Mesenchymal stem cell (in vitro differentiated cells and primary cell): ENCODE measurements around the gene ZBTB7C.
A peak's percentile ranks its signal among the peaks of the same experiment; 100 is the strongest.

Source experiments
- DNase-seq: peaks from one replicate; pipeline ENCODE4 v3.0.0-alpha.2; 2013
- H2AFZ ChIP-seq: one replicate; pipeline ENCODE4 v1.6.1; 2013; ENCODE audit warnings: low read depth, mild to moderate bottlenecking, control low read depth, inconsistent platforms, low read length, moderate library complexity
- H2AK5ac ChIP-seq: 2 replicates; pipeline ENCODE4 v1.6.1; 2013; ENCODE audit warnings: low read length, moderate library complexity, mild to moderate bottlenecking, inconsistent platforms; ENCODE audit not compliant: severe bottlenecking
- H2BK120ac ChIP-seq: one replicate; pipeline ENCODE4 v1.6.1; 2013; ENCODE audit warnings: low read depth, mild to moderate bottlenecking, inconsistent platforms, low read length, moderate library complexity
- H2BK12ac ChIP-seq, 2 experiments: one replicate each; pipeline ENCODE4 v1.6.1; 2013; ENCODE audit warnings: inconsistent platforms in 2 of 2, low read length in 2 of 2, mild to moderate bottlenecking in 2 of 2, moderate library complexity in 2 of 2, control low read depth in 1 of 2
- H2BK15ac ChIP-seq: one replicate; pipeline ENCODE4 v1.6.1; 2013; ENCODE audit warnings: mild to moderate bottlenecking, low read depth, inconsistent platforms; ENCODE audit not compliant: poor library complexity, severe bottlenecking
- H2BK5ac ChIP-seq: 2 replicates; pipeline ENCODE4 v1.6.1; 2013; ENCODE audit warnings: low read depth, mild to moderate bottlenecking, low read length, control low read depth, inconsistent platforms; ENCODE audit not compliant: poor library complexity, severe bottlenecking
- H3K14ac ChIP-seq, 2 experiments: one replicate each; pipeline ENCODE4 v1.6.1; 2013; ENCODE audit warnings: inconsistent platforms in 2 of 2, low read length in 2 of 2, control low read depth in 1 of 2, mild to moderate bottlenecking in 1 of 2, moderate library complexity in 1 of 2
- H3K18ac ChIP-seq, 2 experiments: one replicate each; pipeline ENCODE4 v1.6.1; 2013; ENCODE audit warnings: inconsistent platforms in 2 of 2, low read length in 2 of 2, control low read depth in 1 of 2, low read depth in 1 of 2, mild to moderate bottlenecking in 1 of 2
- H3K23ac ChIP-seq, 2 experiments: one replicate each; pipeline ENCODE4 v1.6.1; 2013; ENCODE audit warnings: inconsistent platforms in 2 of 2, low read length in 2 of 2, mild to moderate bottlenecking in 2 of 2, moderate library complexity in 2 of 2, control low read depth in 1 of 2
- H3K27ac ChIP-seq: 2 replicates; pipeline ENCODE4 v1.5.1; 2013; ENCODE audit warnings: mild to moderate bottlenecking, moderate library complexity, low read length, control low read depth, inconsistent platforms; ENCODE audit not compliant: poor library complexity, severe bottlenecking
- H3K27me3 ChIP-seq, 2 experiments: 2 replicates each; pipeline versions ENCODE4 v1.6.1 to v1.7.0; 2013; ENCODE audit warnings: low read length in 2 of 2, mild to moderate bottlenecking in 2 of 2, moderate library complexity in 2 of 2, control low read depth in 1 of 2, inconsistent platforms in 1 of 2; ENCODE audit not compliant: control insufficient read depth in 1 of 2, insufficient read depth in 1 of 2
- H3K36me3 ChIP-seq, 2 experiments: 2 replicates each; pipeline versions ENCODE4 v1.6.1 to v1.7.0; 2013; ENCODE audit warnings: low read length in 2 of 2, control low read depth in 1 of 2, inconsistent platforms in 1 of 2, low read depth in 1 of 2, mild to moderate bottlenecking in 1 of 2; ENCODE audit not compliant: insufficient read depth in 2 of 2, control insufficient read depth in 1 of 2
- H3K4ac ChIP-seq, 2 experiments: one replicate each; pipeline ENCODE4 v1.6.1; 2013; ENCODE audit warnings: inconsistent platforms in 2 of 2, low read length in 2 of 2, mild to moderate bottlenecking in 2 of 2, moderate library complexity in 2 of 2, control low read depth in 1 of 2, low read depth in 1 of 2
- H3K4me1 ChIP-seq: 2 replicates; pipeline ENCODE4 v1.6.1; 2013; ENCODE audit warnings: low read depth, low read length, control low read depth; ENCODE audit not compliant: control insufficient read depth, insufficient read depth
- H3K4me2 ChIP-seq: 2 replicates; pipeline ENCODE4 v1.6.1; 2013; ENCODE audit warnings: low read length, mild to moderate bottlenecking, inconsistent platforms; ENCODE audit not compliant: poor library complexity, severe bottlenecking
- H3K4me3 ChIP-seq, 2 experiments: 2 replicates each; pipeline versions ENCODE4 v1.5.1 to v1.7.0; 2013; ENCODE audit warnings: low read length in 2 of 2, mild to moderate bottlenecking in 2 of 2, control low read depth in 1 of 2, low read depth in 1 of 2; ENCODE audit not compliant: insufficient read depth in 1 of 2
- H3K79me1 ChIP-seq: replicated peaks from 2 replicates; pipeline ENCODE4 v1.6.1; 2013; ENCODE audit warnings: mild to moderate bottlenecking, control low read depth, low read length, inconsistent platforms; ENCODE audit not compliant: poor library complexity, severe bottlenecking
- H3K9ac ChIP-seq: 2 replicates; pipeline ENCODE4 v1.7.0; 2013; ENCODE audit warnings: mild to moderate bottlenecking, low read length, moderate library complexity
- H3K9me3 ChIP-seq: 2 replicates; pipeline ENCODE4 v1.7.0; 2013; ENCODE audit warnings: mild to moderate bottlenecking, low read length; ENCODE audit not compliant: control insufficient read depth
- H4K8ac ChIP-seq: one replicate; pipeline ENCODE4 v1.6.1; 2013; ENCODE audit warnings: inconsistent platforms, mild to moderate bottlenecking, low read length, moderate library complexity
- H4K91ac ChIP-seq: one replicate; pipeline ENCODE4 v1.6.1; 2013; ENCODE audit warnings: mild to moderate bottlenecking, low read length, inconsistent platforms
- WGBS: methylation state at CpG from one replicate; pipeline ENCODE4 v1.1.7; 2013; ENCODE audit warnings: mixed read lengths; 5-methylcytosine and 5-hydroxymethylcytosine counted together

The ZBTB7C gene

DNA sequence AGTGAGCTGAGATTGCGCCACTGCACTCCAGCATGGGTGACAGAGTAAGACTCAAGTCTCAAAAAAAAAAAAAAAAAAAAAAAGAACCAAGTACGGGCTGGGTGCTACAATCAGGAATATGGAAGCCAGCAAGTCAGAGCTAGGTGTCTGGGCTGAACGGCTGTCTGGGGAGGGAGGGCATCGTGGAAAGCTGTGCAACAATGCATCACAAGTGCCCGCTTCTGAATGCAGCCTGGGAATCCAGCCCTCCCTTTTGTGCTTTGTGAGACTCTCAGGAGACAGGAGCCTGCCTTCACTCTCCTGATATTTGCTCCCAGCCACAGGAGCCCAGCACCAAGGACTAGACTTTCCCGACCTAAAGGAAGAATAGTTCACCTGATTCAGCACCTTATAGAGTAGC is 353.8 kb downstream of the ZBTB7C start:
- no peak overlapping the region for H4K91ac ChIP-seq
- DNase-seq = no peak
- no peak overlapping the region for H2BK120ac ChIP-seq
- no peak overlapping the region for H3K4ac ChIP-seq
- no peak overlapping the region for H3K27ac ChIP-seq
- WGBS = 84% methylated on average over 6 of the region's 6 CpGs
- H4K8ac ChIP-seq = no peak overlapping the region
- no peak overlapping the region for H2BK5ac ChIP-seq
- no peak overlapping the region for H2AK5ac ChIP-seq
- no peak overlapping the region for H3K4me2 ChIP-seq
- no peaks in the 10 kb centered on the region for H3K79me1 ChIP-seq
- peaks cover 1% of the 10 kb centered on the region for H3K4me1 ChIP-seq
- H3K27me3 ChIP-seq = peaks cover 28 to 71% of the 10 kb centered on the region in 2 experiments
- H2BK15ac ChIP-seq = no peak overlapping the region
- no peak overlapping the region for H3K4me3 ChIP-seq
- H3K36me3 ChIP-seq = no peaks in the 10 kb centered on the region
- no peaks in the 10 kb centered on the region for H3K9me3 ChIP-seq
- H2BK12ac ChIP-seq = no peak overlapping the region
- H3K14ac ChIP-seq = no peak overlapping the region
- H2AFZ ChIP-seq = no peak overlapping the region
- no peak overlapping the region for H3K18ac ChIP-seq
- H3K23ac ChIP-seq = no peak overlapping the region
- H3K9ac ChIP-seq = no peak overlapping the region

DNA sequence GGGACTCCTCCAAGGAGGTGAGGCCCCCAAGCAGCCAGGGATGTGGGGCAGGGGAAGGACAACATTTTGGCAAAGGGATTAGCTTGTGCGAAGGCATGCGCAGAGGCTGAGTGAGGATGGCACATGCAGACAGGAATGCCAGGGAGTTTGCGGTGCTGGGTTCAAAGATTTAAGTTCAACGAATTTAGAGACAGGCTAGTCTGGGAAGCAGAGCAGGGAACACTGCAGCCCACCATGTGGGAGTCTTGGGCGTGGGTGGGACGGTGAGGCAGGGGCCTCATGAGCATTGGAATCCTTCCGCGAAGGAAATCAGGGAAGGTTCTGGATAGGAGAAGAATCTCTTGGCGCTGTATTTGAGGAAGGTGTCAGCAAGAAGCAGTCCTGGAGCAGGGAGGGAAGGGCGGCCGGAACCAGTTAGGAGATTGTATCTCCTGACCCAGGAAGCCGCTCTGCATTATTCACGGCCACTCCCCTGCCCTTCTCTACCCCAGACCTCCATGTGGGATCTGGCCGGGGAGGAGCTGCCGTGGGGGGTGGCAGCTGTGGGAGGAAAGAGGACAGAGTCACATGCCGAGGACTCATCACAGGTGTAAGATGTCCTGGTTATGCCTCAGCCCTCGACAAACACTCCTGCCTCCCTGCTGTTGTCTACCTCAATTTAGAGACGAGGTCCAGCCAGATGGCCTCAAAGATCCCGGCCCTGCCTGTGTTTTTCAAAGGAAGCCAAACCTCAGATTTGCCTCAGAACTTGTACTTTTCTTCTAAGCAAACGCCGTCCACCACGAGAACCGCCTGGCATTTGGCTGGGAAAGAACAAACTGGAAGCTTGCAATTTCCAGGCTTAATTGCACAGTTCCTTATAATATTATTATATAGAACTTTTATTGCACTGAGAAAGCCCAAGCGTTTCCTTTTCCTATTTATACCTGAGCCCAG is 355.0 kb downstream of the ZBTB7C start:
- Histone ChIP-seq H3K4me2 (no peak overlapping the region), H2BK12ac (no peak overlapping the region), H3K4me1 (no peaks in the 10 kb centered on the region), H3K9ac (no peak overlapping the region), H3K27me3 (peaks cover 38 to 71% of the 10 kb centered on the region in 2 experiments), H3K18ac (no peak overlapping the region), H2AK5ac (no peak overlapping the region), H3K36me3 (no peaks in the 10 kb centered on the region), H3K9me3 (no peaks in the 10 kb centered on the region), H3K4ac (no peak overlapping the region), H4K91ac (no peak overlapping the region), H2BK15ac (no peak overlapping the region), H4K8ac (no peak overlapping the region), H2BK5ac (no peak overlapping the region), H3K27ac (no peak overlapping the region), H3K4me3 (no peak overlapping the region), H3K79me1 (no peaks in the 10 kb centered on the region), H3K23ac (peak overlapping the region in 1 of 2 experiments; percentile 36), H2BK120ac (no peak overlapping the region), H2AFZ (no peak overlapping the region), H3K14ac (peak overlapping the region in 1 of 2 experiments; percentile 26)
- DNase-seq = no peak
- WGBS = 73% methylated on average over 19 of the region's 24 CpGs

DNA sequence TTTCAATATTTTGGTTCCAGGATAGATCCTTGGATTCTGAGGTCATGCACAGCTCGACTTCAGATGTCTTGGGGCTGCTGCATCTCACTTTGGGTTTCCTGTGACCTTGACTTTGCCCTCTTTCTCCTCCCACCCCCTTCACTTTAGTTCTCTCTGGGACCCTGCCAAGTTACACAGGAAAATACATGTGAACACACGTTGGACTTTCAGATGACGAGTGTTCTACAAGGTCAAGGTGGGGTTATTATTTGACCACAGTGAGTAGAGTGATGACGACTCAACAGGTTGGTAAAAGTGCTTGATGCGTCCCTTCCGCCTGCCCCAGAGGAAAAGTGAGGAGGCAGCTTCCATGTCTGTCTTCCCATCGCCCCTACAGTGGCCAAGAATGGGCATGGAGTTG is 356.3 kb downstream of the ZBTB7C start:
- H3K27me3 ChIP-seq = peaks cover 49 to 72% of the 10 kb centered on the region in 2 experiments
- no peak overlapping the region for H4K91ac ChIP-seq
- H4K8ac ChIP-seq = no peak overlapping the region
- H3K4me3 ChIP-seq = no peak overlapping the region
- H2BK15ac ChIP-seq = no peak overlapping the region
- H3K18ac ChIP-seq = no peak overlapping the region
- no peak for DNase-seq
- H2BK12ac ChIP-seq = no peak overlapping the region
- no peak overlapping the region for H2AFZ ChIP-seq
- H2AK5ac ChIP-seq = no peak overlapping the region
- H3K14ac ChIP-seq = no peak overlapping the region
- H3K27ac ChIP-seq = no peak overlapping the region
- H3K9ac ChIP-seq = no peak overlapping the region
- no peak overlapping the region for H3K4ac ChIP-seq
- no peak overlapping the region for H3K4me2 ChIP-seq
- no peaks in the 10 kb centered on the region for H3K9me3 ChIP-seq
- no peak overlapping the region for H2BK120ac ChIP-seq
- no peaks in the 10 kb centered on the region for H3K79me1 ChIP-seq
- no peaks in the 10 kb centered on the region for H3K36me3 ChIP-seq
- H3K4me1 ChIP-seq = no peaks in the 10 kb centered on the region
- no peak overlapping the region for H3K23ac ChIP-seq
- WGBS = 80% methylated on average over 7 of the region's 7 CpGs
- H2BK5ac ChIP-seq = no peak overlapping the region

GRCh38 chr18:48051945-48052840 is 357.0 kb downstream of the ZBTB7C start:
- H3K4me1 ChIP-seq = no peaks in the 10 kb centered on the region
- no peak overlapping the region for H3K27ac ChIP-seq
- no peak overlapping the region for H3K14ac ChIP-seq
- DNase-seq = no peak
- no peak overlapping the region for H3K4ac ChIP-seq
- H4K8ac ChIP-seq = no peak overlapping the region
- no peak overlapping the region for H2AFZ ChIP-seq
- H3K79me1 ChIP-seq = no peaks in the 10 kb centered on the region
- H3K4me2 ChIP-seq = no peak overlapping the region
- H2AK5ac ChIP-seq = no peak overlapping the region
- no peak overlapping the region for H4K91ac ChIP-seq
- H2BK120ac ChIP-seq = no peak overlapping the region
- H3K9ac ChIP-seq = no peak overlapping the region
- H3K9me3 ChIP-seq = no peaks in the 10 kb centered on the region
- no peak overlapping the region for H2BK12ac ChIP-seq
- H3K27me3 ChIP-seq = peaks cover 56 to 72% of the 10 kb centered on the region in 2 experiments
- 83% methylated on average over 7 of the region's 8 CpGs for WGBS
- H3K23ac ChIP-seq = no peak overlapping the region
- no peak overlapping the region for H2BK5ac ChIP-seq
- no peak overlapping the region for H3K4me3 ChIP-seq
- H3K18ac ChIP-seq = no peak overlapping the region
- no peak overlapping the region for H2BK15ac ChIP-seq
- no peaks in the 10 kb centered on the region for H3K36me3 ChIP-seq
